Thyroid gland (tissue), 4 donors: Measurements from ENCODE around the gene YIPF1. TPM values are rescaled to one million over a fixed set of nuclear protein-coding genes. Genes with fewer than 3 reads are reported as not detected.
"Not testable (repeated sequence)": the region's sequence is repeated elsewhere in the genome, so short reads cannot be mapped to it uniquely, and the experiment has no call there.

ENCODE experiments used
- DNase-seq, 2 donors: peaks; one replicate each; pipeline ENCODE4 v3.0.0-alpha.2; 2019
- H3K27ac ChIP-seq, 3 donors: fragments of 200-600 bp; sonication (generic); 1 replicate in 2 of 3; 2 replicates in 1 of 3; pipeline ENCODE4 v1.5.1; 2016 to 2019; ENCODE audit warnings: mild to moderate bottlenecking in 1 of 3, moderate library complexity in 1 of 3
- H3K27me3 ChIP-seq: fragments of 200-600 bp; sonication (generic); one replicate; pipeline ENCODE4 v1.5.1; 2019
- H3K36me3 ChIP-seq, 2 donors: fragments of 200-600 bp; sonication (generic); one replicate each; pipeline ENCODE4 v1.5.1; 2016 to 2019
- H3K4me1 ChIP-seq, 2 donors: fragments of 200-600 bp; sonication (generic); one replicate each; pipeline ENCODE4 v1.5.1; 2017 to 2019
- H3K4me3 ChIP-seq, 3 donors: fragments of 200-600 bp; sonication (generic); replicated peaks in 1 of 3; 1 replicate in 2 of 3; 2 replicates in 1 of 3; pipeline ENCODE4 v1.5.1; 2016; ENCODE audit warnings: mild to moderate bottlenecking in 1 of 3
- H3K9me3 ChIP-seq: fragments of 200-600 bp; sonication (generic); one replicate; pipeline ENCODE4 v1.5.1; 2017
- POLR2A ChIP-seq, 2 donors: fragments of 450-650 bp; IDR thresholded peaks; one replicate each; pipeline ENCODE4 v1.6.1; 2017; ENCODE audit warnings: antibody characterized with exemption in 2 of 2, mild to moderate bottlenecking in 2 of 2, moderate library complexity in 1 of 2
- WGBS, 2 donors: methylation state at CpG; one replicate each; pipeline ENCODE4 v1.1.5; 2017; 5-methylcytosine and 5-hydroxymethylcytosine counted together
- intact Hi-C: fragments of 100-400 bp; cut with DNase I; formaldehyde crosslinking; loops from one replicate; pipeline ENCODE4 v1.15.1; 2023
- total RNA-seq, 4 donors: library from RNA; depleted of rRNA; stranded (reverse); fragments of >200 nt; gene quantifications; one replicate each; pipeline ENCODE4 v1.2.3, GENCODE V29; 2016
- TF ChIP-seq, protein P1 (sequence below), 6 experiments: fragments of 200-600 bp in 3 of 6; fragments of 450-650 bp in 3 of 6; sonication (generic) in 3 of 6; IDR thresholded peaks; one replicate each; pipeline ENCODE4 v1.5.1; 2016 to 2019; ENCODE audit warnings: antibody characterized with exemption in 6 of 6, mild to moderate bottlenecking in 2 of 6, inconsistent platforms in 1 of 6, moderate library complexity in 1 of 6

YIPF1 gene
- total RNA-seq, 4 donors from 2014 or later: 41.5 to 66.6 (median 61.5) TPM

DNA sequence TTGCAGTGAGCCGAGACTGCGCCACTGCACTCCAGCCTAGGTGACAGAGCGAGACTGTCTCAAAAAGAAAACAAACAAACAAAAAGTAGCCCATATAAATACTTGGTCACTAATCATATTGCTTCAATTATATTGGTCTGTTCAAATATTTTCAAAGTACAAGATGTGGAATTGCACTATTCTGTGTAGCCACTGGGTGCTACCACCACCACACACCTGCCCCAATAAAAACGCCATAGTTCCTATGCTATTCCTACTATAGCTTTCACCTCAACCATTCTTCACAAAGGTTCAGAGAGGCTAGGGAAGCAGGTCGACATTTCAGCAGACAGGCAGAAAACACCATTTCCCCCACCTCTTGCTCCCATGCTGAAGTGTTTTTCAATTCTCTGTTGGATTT is 68.2 kb downstream of the YIPF1 start:
- H3K4me1 ChIP-seq: no peaks in the 10 kb centered on the region
- no peak for DNase-seq
- no peak overlapping the region for H3K4me3 ChIP-seq
- no peak overlapping the region for H3K27ac ChIP-seq
- intact Hi-C loops: no loop called here
- no peaks in the 10 kb centered on the region for H3K36me3 ChIP-seq
- H3K27me3 ChIP-seq: no peaks in the 10 kb centered on the region
- WGBS, 2 donors: 95 to 96% methylated on average over 5 of the region's 5 CpGs
- no peaks in the 10 kb centered on the region for H3K9me3 ChIP-seq
- TF ChIP-seq POLR2A (IDR thresholded peaks at IDR 0.05): no peak
- TF ChIP-seq, protein P1, sequence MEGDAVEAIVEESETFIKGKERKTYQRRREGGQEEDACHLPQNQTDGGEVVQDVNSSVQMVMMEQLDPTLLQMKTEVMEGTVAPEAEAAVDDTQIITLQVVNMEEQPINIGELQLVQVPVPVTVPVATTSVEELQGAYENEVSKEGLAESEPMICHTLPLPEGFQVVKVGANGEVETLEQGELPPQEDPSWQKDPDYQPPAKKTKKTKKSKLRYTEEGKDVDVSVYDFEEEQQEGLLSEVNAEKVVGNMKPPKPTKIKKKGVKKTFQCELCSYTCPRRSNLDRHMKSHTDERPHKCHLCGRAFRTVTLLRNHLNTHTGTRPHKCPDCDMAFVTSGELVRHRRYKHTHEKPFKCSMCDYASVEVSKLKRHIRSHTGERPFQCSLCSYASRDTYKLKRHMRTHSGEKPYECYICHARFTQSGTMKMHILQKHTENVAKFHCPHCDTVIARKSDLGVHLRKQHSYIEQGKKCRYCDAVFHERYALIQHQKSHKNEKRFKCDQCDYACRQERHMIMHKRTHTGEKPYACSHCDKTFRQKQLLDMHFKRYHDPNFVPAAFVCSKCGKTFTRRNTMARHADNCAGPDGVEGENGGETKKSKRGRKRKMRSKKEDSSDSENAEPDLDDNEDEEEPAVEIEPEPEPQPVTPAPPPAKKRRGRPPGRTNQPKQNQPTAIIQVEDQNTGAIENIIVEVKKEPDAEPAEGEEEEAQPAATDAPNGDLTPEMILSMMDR (IDR thresholded peaks at IDR 0.05): no peak

DNA sequence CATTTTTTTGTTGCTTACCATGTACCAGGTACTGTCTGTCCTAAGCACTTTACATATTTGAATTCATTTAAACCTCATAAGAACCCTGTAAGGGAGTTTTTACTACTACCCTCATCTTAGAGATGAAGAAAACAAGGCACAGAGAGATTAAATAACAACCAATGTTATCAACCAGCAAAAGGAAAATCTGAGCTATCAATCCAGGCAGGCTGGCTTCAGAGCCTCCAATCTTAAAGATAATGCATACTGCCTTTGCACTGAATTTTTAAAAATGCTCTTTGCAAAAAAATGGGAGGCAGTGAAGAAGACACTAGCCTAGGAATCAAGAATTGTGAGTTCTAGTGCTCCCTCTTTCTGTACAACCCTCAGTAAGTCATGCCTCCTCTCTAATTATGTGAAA is 70.2 kb downstream of the YIPF1 start:
- no peaks in the 10 kb centered on the region for H3K9me3 ChIP-seq
- no peak for TF ChIP-seq POLR2A (IDR thresholded peaks at IDR 0.05)
- TF ChIP-seq, protein P1 (IDR thresholded peaks at IDR 0.05): no peak
- no peaks in the 10 kb centered on the region for H3K27me3 ChIP-seq
- DNase-seq: no peak
- intact Hi-C loops: no loop called here
- H3K36me3 ChIP-seq: no peaks in the 10 kb centered on the region
- no peaks in the 10 kb centered on the region for H3K4me1 ChIP-seq
- H3K27ac ChIP-seq: no peak overlapping the region
- H3K4me3 ChIP-seq: no peak overlapping the region

DNA sequence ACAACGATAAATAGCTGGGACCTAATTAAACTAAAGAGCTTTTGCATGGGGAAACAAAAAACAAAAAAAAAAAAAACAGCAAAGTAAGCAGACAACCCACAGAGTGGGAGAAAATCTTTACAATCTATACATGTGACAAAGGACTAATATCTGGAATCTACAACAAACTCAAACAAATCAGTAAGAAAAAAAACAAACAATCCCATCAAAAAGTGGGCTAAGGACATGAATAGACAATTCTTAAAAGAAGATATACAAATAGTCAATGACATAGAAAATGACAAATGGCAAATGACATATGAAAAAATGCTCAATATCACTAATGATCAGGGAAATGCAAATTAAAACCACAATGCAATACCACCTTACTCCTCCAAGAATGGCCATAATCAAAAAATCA is 73.0 kb downstream of the YIPF1 start:
- H3K27ac ChIP-seq, H3K4me1 ChIP-seq, H3K36me3 ChIP-seq, H3K4me3 ChIP-seq, DNase-seq, H3K27me3 ChIP-seq, H3K9me3 ChIP-seq, intact Hi-C loops: not testable (repeated sequence)
- 95 to 98% methylated on average over 1 of the region's 1 CpG for WGBS, 2 donors

DNA sequence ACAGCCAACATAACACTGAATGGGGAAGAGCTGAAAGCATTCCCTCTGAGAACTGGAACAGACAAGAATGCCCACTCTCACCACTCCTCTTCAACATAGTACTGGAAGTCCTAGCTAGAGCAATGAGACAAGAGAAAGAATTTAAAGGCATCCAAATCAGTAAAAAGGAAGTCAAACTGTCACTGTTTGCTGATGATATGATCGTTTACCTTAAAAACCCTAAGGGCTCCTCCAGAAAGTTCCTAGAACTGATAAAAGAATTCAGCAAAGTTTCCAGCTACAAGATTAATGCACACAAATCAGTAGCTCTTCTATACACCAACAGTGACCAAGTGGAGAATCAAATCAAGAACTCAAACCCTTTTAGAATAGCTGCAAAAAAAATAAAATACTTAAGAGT is 74.1 kb downstream of the YIPF1 start:
- 84 to 96% methylated on average over 1 of the region's 1 CpG for WGBS, 2 donors
- intact Hi-C loops, DNase-seq, H3K4me3 ChIP-seq, H3K36me3 ChIP-seq, H3K9me3 ChIP-seq, H3K27ac ChIP-seq, H3K4me1 ChIP-seq, H3K27me3 ChIP-seq: not testable (repeated sequence)

DNA sequence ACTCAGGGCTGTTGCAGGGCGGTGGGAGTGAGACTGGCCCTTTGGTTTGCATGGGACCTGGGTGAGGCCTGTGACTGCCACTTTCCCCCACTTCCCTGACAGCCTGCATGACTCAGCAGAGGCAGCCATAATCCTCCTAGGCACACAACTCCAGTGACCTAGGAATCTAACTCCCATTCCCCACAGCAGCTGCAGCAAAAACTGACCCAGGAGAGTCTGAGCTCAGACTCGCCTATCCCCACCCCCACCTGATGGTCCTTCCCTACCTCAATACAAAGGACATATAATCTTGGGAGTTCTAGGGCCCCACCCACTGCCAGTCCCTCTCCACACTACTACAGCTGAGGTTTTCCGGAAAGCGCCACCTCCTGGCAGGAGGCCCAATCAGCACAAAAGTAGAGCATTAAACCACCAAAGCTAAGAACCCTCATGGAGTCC is 78.2 kb downstream of the YIPF1 start:
- Histone ChIP-seq H3K4me3 (no peak overlapping the region), H3K9me3 (no peaks in the 10 kb centered on the region), H3K27ac (no peak overlapping the region), H3K36me3 (no peaks in the 10 kb centered on the region), H3K27me3 (no peaks in the 10 kb centered on the region), H3K4me1 (no peaks in the 10 kb centered on the region)
- intact Hi-C loops: no loop called here
- no peak for DNase-seq
- TF ChIP-seq, protein P1 (IDR thresholded peaks at IDR 0.05): no peak
- no peak for TF ChIP-seq POLR2A (IDR thresholded peaks at IDR 0.05)
- WGBS, 2 donors: 87 to 97% methylated on average over 3 to 4 of the region's 4 CpGs

DNA sequence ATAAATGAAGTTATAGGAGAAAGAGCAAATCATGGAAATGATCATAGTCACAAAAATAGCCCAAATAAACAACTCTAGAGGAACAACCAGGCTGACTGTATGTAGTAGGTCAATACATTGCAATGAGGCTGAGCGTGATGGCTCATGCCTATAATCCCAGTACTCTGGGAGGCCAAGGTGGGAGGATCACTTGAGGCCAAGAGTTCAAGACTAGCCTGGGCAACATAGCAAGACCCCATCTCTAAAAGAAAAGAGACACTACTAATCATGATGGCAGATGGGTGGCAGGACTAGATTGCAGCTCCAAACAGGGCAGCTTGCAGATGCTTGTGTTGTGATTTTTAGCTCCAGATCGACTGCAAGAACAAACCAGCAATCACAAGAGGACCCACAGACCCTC is 79.1 kb downstream of the YIPF1 start:
- H3K4me1 ChIP-seq: no peaks in the 10 kb centered on the region
- H3K27me3 ChIP-seq: no peaks in the 10 kb centered on the region
- H3K36me3 ChIP-seq: no peaks in the 10 kb centered on the region
- H3K9me3 ChIP-seq: no peaks in the 10 kb centered on the region
- no peak overlapping the region for H3K27ac ChIP-seq
- intact Hi-C loops: no loop called here
- no peak overlapping the region for H3K4me3 ChIP-seq
- TF ChIP-seq POLR2A (IDR thresholded peaks at IDR 0.05): no peak
- TF ChIP-seq, protein P1 (IDR thresholded peaks at IDR 0.05): no peak
- DNase-seq: no peak
- WGBS, 2 donors: 93 to 100% methylated on average over 2 of the region's 2 CpGs
